Measurements from ENCODE around the gene TMEM270.

GRCh38 chr7:73812996-73813395 is 48.0 kb upstream of the TMEM270 start:
- TF ChIP-seq CTCF (IDR thresholded peaks at IDR 0.05; ENCODE audit: low read length) = no peak
- TF ChIP-seq EZH2 (IDR thresholded peaks at IDR 0.05; ENCODE audit: borderline replicate concordance, low read length) = no peak
